Breast epithelium (tissue), 4 donors: ENCODE measurements around the gene TMEM43. TPM values are rescaled to one million over a fixed set of nuclear protein-coding genes. Genes with fewer than 3 reads are reported as not detected.
A peak's percentile ranks its signal among the peaks of the same experiment; 100 is the strongest.

Source experiments
- DNase-seq, 2 donors: peaks; one replicate each; pipeline ENCODE4 v3.0.0-alpha.2; 2019; ENCODE audit warnings: low spot score in 2 of 2
- H3K27ac ChIP-seq, 2 donors: fragments of 200-600 bp; sonication (generic) in 1 of 2; one replicate each; pipeline ENCODE4 v1.5.1; 2016 to 2019; ENCODE audit warnings: mild to moderate bottlenecking in 1 of 2
- H3K27me3 ChIP-seq, 2 donors: fragments of 200-600 bp; sonication (generic) in 1 of 2; one replicate each; pipeline versions ENCODE4 v1.5.1 to v1.6.0; 2017 to 2019; ENCODE audit warnings: control low read depth in 1 of 2, mild to moderate bottlenecking in 1 of 2
- H3K36me3 ChIP-seq: fragments of 200-600 bp; one replicate; pipeline ENCODE4 v1.5.1; 2019
- H3K4me1 ChIP-seq, 2 donors: fragments of 200-600 bp; sonication (generic); one replicate each; pipeline ENCODE4 v1.5.1; 2016 to 2019; ENCODE audit warnings: control low read depth in 1 of 2
- H3K4me3 ChIP-seq, 3 donors: fragments of 200-600 bp; sonication (generic); 1 replicate in 2 of 3; 2 replicates in 1 of 3; pipeline ENCODE4 v1.5.1; 2016 to 2019; ENCODE audit warnings: mild to moderate bottlenecking in 3 of 3, moderate library complexity in 2 of 3
- H3K9me3 ChIP-seq, 2 donors: fragments of 200-600 bp; sonication (generic) in 1 of 2; one replicate each; pipeline ENCODE4 v1.5.1; 2016 to 2019; ENCODE audit warnings: control low read depth in 1 of 2
- CTCF ChIP-seq, 3 donors: fragments of 450-650 bp; IDR thresholded peaks; one replicate each; pipeline ENCODE4 v1.5.1; 2016 to 2017; ENCODE audit warnings: antibody characterized with exemption in 3 of 3, mild to moderate bottlenecking in 3 of 3, moderate library complexity in 3 of 3
- POLR2A ChIP-seq: fragments of 450-650 bp; IDR thresholded peaks from one replicate; pipeline ENCODE4 v1.6.1; 2016; ENCODE audit warnings: antibody characterized with exemption, mild to moderate bottlenecking, moderate library complexity
- POLR2AphosphoS5 ChIP-seq, 3 donors: sonication (generic); formaldehyde crosslinking; IDR thresholded peaks; one replicate each; pipeline ENCODE4 v1.6.1; 2017; ENCODE audit warnings: antibody characterized with exemption in 3 of 3
- intact Hi-C: fragments of 100-400 bp; cut with DNase I; formaldehyde crosslinking; loops from one replicate; pipeline ENCODE4 v1.15.1; 2023; ENCODE audit warnings: low total_unique reads
- total RNA-seq, 3 donors: library from RNA; depleted of rRNA; stranded (reverse); fragments of >200 nt; gene quantifications; one replicate each; pipeline ENCODE4 v1.1.0, GENCODE V29; 2016

TMEM43 gene
- total RNA-seq, 3 donors from 2014 or later = 90.5 to 170 (median 93.4) TPM

GRCh38 chr3:14145670-14146380 lies 21.0 kb downstream of the TMEM43 start:
- no peaks in the 10 kb centered on the region for H3K9me3 ChIP-seq
- DNase-seq = no peak
- H3K27me3 ChIP-seq = no peaks in the 10 kb centered on the region
- H3K27ac ChIP-seq = peak overlapping the region; percentile 91 to 97
- TF ChIP-seq POLR2A (no peak), POLR2AphosphoS5 (IDR thresholded peaks at IDR 0.05) (no peak), CTCF (IDR thresholded peaks at IDR 0.05) (no peak)
- intact Hi-C loops = no loop called here
- H3K36me3 ChIP-seq = no peaks in the 10 kb centered on the region
- no peak overlapping the region for H3K4me3 ChIP-seq
- peaks cover 19 to 21% of the 10 kb centered on the region in 2 donors for H3K4me1 ChIP-seq

GRCh38 chr3:14146381-14147065 lies 21.7 kb downstream of the TMEM43 start:
- DNase-seq = no peak
- H3K27ac ChIP-seq = peak overlapping the region; percentile 91 to 97
- peaks cover 19 to 21% of the 10 kb centered on the region in 2 donors for H3K4me1 ChIP-seq
- H3K9me3 ChIP-seq = no peaks in the 10 kb centered on the region
- H3K36me3 ChIP-seq = no peaks in the 10 kb centered on the region
- intact Hi-C loops = no loop called here
- no peaks in the 10 kb centered on the region for H3K27me3 ChIP-seq
- no peak overlapping the region for H3K4me3 ChIP-seq
- TF ChIP-seq POLR2AphosphoS5 (IDR thresholded peaks at IDR 0.05) (no peak), CTCF (IDR thresholded peaks at IDR 0.05) (no peak), POLR2A (no peak)

GRCh38 chr3:14147066-14147435 lies 22.2 kb downstream of the TMEM43 start:
- H3K4me3 ChIP-seq = no peak overlapping the region
- no peaks in the 10 kb centered on the region for H3K36me3 ChIP-seq
- H3K4me1 ChIP-seq = peaks cover 19 to 21% of the 10 kb centered on the region in 2 donors
- TF ChIP-seq CTCF (IDR thresholded peaks at IDR 0.05) (no peak), POLR2A (no peak), POLR2AphosphoS5 (IDR thresholded peaks at IDR 0.05) (no peak)
- intact Hi-C loops = no loop called here
- no peak for DNase-seq
- H3K27me3 ChIP-seq = no peaks in the 10 kb centered on the region
- H3K27ac ChIP-seq = peak overlapping the region; percentile 91 to 97
- no peaks in the 10 kb centered on the region for H3K9me3 ChIP-seq

DNA sequence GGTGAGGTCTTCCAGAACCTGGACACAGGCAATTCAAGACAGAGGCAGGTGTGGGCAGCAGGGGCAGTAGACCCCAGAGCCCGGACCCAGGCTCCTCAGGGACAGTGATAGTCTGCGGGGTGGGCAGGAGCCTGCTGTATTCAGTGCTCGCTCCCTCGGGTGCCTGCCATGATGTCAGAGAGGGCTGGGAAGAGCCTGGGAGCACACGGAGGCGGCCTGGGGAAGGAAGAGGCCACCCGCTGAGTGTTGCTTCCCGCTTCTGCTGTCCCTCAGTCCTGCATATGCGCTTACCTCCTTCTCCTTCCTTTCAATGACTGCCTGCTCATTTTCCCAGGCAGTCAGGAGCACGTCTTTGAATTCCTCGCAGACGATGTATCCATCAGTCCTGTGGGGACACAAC lies 22.8 kb downstream of the TMEM43 start:
- H3K36me3 ChIP-seq = no peaks in the 10 kb centered on the region
- TF ChIP-seq CTCF (IDR thresholded peaks at IDR 0.05) (no peak), POLR2A (no peak), POLR2AphosphoS5 (IDR thresholded peaks at IDR 0.05) (no peak)
- no peak for DNase-seq

More for the DNA sequence above, 22.8 kb downstream of the TMEM43 start:
- Histone ChIP-seq H3K4me1 (peaks cover 19 to 21% of the 10 kb centered on the region in 2 donors), H3K27ac (peak overlapping the region; percentile 36 to 42), H3K27me3 (no peaks in the 10 kb centered on the region), H3K4me3 (no peak overlapping the region), H3K9me3 (no peaks in the 10 kb centered on the region)
- intact Hi-C loops = no loop called here
